Measurements from ENCODE around the gene FARSA. TPM values are rescaled to one million over a fixed set of nuclear protein-coding genes. Genes with fewer than 3 reads are reported as not detected.
A peak's percentile ranks its signal among the peaks of the same experiment; 100 is the strongest.
"Not testable (repeated sequence)": the region's sequence is repeated elsewhere in the genome, so short reads cannot be mapped to it uniquely, and the experiment has no call there.

The FARSA gene
- total RNA-seq, 1 experiment from 2014 or later = 86.6 TPM

DNA sequence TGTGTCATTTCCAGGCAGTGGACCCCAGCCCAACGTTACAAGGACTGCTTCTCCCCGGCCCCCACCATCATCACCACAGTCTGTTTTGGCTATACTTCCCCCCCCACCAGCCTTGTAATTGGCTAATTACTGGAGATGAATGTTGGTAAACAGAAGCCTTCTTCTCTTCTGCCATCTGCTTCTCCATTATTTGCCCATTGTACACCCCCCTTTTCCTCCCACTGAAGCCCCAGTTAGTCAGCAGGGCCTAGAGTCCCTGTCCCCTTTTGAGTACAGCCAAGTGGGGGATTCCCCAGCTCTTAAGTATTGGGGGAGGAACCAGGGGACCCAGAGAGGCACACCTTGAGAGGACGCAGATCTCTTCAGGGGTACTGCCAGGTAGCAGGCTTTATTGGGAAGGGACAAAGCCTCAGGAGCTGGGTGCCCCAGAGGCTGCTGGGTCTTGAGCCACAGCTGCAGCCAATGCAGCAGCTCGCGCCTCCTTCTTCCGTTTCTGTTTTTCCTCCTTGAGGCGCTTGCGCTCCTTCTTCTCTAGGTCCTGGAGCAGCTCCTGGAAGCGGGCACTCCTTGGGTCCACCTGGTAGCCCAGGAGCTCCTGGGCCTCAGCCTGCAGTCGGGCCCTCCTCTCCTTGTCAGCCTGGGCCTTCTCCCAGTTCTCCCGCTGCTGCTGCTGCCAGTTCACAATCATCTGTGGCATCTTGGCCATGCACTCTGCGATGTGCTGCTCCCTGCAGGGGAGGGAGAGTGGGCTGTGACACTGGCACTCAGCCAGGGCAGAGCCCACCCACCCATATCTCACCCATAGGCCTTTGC lies 20.5 kb upstream of the FARSA start:
- DNase-seq (ENCODE audit: low read depth) = no peak

DNA sequence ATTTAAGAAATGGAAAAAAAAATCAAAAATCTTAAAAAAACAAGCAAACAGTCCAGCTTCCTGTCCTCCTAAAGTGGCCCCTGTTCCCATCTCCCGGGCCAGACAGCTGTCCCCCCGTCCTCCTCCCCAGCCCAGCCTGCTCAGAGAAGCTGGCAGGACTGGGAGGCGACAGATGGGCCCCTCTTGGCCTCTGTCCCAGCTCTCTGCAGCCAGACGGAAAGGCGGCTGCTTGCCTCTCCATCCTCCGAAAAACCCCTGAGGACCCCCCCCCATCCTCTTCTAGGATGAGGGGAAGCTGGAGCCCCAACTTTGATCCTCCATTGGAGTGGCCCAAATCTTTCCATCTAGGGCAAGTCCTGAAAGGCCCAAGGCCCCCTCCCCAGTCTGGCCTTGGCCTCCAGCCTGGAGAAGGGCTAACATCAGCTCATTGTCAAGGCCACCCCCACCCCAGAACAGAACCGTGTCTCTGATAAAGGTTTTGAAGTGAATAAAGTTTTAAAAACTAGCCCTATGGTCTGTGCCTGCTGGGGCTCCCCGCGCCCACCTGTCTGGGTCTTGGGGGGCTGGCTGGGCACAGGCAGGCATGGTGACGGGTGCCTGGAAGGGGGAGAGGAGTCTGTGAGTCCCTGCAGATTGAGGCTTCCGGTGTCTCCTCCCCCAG lies 19.8 kb upstream of the FARSA start:
- DNase-seq (ENCODE audit: low read depth) = no peak

DNA sequence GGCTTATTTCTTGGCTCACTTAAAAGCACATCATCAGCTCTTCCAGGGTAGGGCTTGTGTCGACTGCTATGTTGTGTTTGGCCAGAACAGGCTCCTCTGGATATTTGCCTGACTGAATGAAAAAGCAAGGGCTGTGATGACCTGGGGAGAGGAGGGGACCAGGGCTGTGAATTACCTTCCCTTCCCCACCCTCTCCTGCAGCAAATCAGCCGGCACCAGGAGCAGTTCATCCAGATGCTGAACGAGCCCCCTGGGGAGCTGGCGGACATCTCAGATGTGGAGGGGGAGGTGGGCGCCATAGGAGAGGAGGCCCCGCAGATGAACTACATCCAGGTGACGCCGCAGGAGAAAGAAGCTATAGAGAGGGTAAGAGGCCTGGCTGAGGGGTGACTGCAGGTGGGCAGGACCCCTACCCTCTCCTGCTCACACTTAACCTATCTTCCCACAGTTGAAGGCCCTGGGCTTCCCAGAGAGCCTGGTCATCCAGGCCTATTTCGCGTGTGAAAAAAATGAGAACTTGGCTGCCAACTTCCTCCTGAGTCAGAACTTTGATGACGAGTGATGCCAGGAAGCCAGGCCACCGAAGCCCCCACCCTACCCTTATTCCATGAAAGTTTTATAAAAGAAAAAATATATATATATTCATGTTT lies 19.1 kb upstream of the FARSA start:
- peak; percentile 87 for DNase-seq (ENCODE audit: low read depth)

DNA sequence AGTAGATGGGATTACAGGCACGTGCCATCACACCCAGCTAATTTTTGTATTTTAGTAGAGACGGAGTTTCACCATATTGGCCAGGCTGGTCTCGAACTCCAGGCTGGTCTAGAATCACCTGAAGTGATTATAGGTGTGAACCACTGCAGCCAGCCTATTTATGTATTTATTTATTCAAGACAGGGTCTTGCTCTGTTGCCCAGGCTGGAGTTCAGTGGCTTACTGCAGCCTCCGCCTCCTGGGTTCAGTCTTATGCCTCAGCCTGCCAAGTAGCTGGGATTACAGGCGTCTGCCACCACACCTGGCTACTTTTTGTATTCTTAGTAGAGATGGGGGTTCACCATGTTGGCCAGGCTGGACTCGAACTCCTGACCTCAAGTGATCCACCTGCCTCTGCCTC lies 18.5 kb upstream of the FARSA start:
- DNase-seq (ENCODE audit: low read depth) = not testable (repeated sequence)

DNA sequence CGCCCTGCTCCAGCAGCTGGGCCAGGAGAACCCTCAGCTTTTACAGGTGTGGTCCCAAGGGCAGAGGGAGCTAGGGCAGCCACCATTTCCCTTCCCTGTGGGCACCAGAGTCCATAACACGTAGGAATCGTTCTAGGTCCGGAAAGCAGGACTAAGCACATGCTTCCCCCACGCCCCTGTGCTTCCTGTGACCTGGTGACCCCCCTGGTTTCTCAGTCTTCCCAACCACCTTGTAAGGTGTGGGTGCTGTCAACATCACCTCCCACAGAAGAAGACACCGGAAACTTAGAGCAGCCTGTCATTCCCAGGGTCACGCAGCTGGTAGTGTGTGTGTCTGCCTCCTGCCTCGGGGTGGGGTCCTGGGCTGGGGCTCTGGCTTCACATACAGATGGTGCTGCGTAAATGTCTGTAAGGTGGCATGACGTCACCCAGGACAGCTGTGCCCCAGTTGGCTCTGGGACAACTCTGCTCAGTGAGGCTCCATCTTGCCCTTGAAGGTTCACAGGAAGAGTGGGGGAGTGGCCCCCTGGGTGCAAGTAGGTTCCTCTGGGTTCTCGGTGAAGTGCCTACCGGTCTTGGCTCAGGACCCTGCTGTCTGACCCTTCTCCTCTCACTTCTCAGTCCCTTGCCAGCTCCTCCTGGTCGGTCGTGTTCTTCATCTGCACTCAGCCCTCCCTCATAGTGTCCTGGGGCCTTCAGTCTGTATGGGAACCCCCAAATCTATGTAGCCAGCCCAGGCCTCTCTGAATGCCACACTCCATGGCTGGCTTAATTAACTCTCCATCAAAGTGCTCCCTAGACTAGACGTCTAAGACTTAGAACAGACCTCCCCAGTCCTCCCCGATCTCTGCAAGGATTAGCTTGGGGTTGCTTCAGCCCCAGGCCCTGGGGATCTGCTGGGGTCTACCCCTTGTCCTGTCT lies 16.1 kb upstream of the FARSA start:
- no peak for DNase-seq (ENCODE audit: low read depth)

DNA sequence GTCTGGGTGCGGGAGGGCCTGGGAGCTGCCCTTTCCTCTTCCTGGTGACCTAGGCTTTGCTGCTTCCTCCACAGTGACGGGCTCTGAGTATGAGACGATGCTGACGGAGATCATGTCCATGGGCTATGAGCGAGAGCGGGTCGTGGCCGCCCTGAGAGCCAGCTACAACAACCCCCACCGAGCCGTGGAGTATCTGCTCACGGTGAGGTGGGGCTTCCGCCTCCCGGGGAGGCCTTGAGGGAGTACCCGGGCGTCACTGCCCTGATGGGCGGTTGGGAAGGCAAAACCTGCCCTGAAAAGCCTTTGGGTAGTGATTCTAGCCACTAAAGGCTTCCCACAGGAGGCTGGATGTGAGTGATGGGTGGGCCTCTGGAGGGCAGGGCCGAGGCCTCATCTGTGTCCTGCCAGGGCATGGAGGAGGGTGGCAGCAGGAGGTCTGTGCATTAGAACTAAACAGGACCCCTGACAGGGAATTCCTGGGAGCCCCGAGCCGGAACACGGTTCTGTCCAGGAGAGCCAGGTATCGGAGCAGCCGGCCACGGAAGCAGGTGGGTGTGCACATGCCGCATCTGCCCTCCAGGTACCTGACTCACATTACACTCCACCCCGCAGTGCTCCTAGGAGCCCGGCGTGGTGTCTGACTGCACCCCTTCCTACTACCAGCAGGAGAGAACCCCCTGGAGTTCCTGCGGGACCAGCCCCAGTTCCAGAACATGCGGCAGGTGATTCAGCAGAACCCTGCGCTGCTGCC lies 15.3 kb upstream of the FARSA start:
- DNase-seq (ENCODE audit: low read depth) = no peak

DNA sequence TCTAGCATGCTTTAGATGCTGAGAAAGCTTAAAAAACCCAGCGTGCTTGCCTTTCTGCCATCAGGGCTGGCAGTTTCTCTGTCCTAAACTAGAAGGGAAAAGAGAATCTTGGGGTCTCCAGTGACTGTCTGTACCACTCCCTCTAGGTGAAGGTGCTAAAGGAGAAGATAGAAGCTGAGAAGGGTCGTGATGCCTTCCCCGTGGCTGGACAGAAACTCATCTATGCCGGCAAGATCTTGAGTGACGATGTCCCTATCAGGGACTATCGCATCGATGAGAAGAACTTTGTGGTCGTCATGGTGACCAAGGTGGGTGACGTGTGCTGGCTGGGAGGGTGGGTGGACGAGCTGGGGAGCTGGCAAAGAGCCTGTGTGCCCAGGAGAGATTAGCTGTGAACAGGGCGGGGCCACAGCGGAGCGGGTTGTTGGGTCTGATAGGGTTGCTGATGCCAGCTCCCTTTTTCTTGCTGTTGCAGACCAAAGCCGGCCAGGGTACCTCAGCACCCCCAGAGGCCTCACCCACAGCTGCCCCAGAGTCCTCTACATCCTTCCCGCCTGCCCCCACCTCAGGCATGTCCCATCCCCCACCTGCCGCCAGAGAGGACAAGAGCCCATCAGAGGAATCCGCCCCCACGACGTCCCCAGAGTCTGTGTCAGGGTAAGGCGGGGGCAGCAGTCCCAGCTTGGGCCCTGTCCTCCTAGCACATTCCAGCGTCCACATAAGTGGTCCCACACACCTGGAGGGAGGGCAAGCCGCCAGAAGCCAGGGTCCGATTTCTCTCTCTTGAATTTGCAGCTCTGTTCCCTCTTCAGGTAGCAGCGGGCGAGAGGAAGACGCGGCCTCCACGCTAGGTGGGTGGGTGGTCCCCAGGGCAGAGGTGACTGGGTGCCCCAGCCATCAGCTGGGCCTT lies 14.4 kb upstream of the FARSA start:
- DNase-seq (ENCODE audit: low read depth) = no peak

DNA sequence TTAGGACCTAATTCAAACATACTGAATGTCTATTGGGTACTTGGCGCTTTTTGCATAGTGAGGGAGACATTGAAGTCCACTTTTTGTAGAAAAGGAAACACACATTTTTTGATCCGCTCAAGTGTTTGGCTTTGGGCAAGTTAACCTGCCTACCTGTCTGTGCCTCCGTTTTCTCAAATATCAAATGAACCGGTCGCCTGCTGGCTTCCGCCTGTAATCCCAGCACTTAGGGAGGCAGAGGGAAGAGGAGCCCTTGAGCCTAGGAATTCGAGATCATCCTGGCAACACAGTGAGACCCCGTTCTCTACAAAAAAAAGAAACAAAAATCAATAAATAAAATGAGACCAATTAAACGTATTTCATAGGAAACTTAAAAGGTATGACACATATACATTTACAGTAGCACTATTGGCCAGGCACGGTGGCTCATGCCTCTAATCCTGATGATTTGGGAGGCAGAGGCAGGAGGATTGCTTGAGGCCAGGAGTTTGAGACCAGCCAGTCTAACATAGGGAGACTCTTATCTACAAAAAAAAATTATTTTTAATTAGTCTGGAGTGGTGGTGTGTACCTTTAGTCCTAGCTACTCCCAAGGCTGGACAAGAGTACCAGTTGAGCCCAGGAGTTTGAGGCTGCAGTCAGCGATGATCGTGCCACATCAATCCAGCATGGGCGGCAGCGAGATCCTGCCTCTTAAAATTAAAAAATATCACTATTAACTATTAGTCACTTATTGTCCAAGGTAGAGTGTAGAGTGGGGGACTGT lies 13.4 kb upstream of the FARSA start:
- DNase-seq (ENCODE audit: low read depth) = no peak

DNA sequence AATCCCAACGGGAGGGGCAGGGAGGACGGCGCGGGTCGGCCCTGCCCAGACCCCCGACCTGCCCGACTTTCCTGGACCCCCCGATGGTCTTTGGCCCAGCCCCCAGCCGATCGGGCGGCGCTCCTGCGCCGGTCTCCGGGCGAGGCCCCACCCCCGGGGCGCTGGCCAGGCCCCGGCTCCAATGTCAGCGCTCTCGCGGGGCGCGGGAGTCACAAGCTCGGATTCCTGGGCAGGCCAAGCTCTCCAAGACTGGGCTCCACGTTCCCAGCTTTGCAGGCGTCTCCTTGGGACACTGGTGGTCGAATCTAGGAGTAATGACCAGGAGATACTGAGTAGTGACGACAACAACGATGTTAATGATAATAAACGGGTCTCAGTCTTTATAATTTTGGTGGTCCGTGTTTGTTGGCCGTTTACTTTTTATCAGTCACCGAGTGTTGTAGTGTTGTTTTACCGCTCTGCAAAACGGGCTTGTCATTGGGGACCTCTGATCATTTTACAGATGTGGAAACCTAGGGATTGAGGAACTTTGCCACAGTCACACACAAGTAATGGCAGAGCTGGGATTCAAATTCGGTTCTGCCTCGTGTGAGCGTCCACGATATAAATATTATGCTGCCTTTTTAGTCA lies 12.7 kb upstream of the FARSA start:
- peak; percentile 82 for DNase-seq (ENCODE audit: low read depth)

DNA sequence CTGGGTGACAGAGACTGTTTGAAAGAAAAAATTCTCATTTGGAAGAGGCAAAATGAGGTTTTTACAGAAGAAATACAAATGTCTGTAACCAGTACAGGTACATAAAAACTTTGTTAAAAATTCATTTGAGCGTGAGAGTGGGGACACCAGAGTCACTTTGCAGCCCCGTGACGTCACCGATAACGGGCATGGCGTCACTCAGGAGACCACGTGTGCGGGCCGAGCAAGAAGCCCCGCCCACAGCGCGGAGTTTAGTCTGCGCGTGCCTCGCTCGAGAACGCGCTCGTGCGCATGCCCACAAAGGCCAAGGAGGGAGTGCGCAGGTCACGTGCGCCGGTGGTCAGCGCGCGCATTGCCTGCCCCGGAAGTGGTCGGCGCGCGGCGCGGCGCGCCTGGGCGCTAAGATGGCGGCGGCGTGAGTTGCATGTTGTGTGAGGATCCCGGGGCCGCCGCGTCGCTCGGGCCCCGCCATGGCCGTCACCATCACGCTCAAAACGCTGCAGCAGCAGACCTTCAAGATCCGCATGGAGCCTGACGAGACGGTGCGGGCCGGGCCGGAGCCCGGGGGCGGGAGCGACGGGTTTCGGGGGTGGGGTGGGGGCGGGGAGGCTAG lies 12.1 kb upstream of the FARSA start, which contains the start of gene RAD23A:
Gene RAD23A (plus strand): TSS at position 384 of the 613 bp plus-strand sequence. CDS start 87 bp downstream, at position 471.
- peak; percentile 97 for DNase-seq (ENCODE audit: low read depth)

DNA sequence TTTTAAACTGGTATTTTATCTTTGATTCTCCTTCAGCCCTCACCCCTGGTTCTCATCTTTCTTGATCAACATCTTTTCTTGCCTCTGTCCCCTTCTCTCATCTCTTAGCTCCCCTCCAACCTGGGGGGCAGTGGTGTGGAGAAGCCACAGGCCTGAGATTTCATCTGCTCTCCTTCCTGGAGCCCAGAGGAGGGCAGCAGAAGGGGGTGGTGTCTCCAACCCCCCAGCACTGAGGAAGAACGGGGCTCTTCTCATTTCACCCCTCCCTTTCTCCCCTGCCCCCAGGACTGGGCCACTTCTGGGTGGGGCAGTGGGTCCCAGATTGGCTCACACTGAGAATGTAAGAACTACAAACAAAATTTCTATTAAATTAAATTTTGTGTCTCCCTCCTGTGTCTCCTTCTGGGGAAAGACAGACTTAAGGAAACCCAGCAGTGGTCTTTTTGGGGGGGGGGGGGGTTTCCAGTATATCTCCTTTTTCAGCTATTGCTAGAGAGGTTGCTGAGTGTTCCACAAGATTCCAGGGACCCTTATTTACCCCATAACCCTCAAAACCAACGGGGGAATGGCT lies 10.7 kb upstream of the FARSA start:
- no peak for DNase-seq (ENCODE audit: low read depth)

DNA sequence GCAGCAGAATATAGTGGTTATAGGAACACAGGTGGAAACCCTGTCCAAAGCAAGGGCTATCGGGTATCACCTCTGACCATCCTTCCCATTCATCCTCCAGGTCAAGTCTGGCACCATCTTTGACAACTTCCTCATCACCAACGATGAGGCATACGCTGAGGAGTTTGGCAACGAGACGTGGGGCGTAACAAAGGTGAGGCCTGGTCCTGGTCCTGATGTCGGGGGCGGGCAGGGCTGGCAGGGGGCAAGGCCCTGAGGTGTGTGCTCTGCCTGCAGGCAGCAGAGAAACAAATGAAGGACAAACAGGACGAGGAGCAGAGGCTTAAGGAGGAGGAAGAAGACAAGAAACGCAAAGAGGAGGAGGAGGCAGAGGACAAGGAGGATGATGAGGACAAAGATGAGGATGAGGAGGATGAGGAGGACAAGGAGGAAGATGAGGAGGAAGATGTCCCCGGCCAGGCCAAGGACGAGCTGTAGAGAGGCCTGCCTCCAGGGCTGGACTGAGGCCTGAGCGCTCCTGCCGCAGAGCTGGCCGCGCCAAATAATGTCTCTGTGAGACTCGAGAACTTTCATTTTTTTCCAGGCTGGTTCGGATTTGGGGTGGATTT lies 10.0 kb upstream of the FARSA start:
- no peak for DNase-seq (ENCODE audit: low read depth)

DNA sequence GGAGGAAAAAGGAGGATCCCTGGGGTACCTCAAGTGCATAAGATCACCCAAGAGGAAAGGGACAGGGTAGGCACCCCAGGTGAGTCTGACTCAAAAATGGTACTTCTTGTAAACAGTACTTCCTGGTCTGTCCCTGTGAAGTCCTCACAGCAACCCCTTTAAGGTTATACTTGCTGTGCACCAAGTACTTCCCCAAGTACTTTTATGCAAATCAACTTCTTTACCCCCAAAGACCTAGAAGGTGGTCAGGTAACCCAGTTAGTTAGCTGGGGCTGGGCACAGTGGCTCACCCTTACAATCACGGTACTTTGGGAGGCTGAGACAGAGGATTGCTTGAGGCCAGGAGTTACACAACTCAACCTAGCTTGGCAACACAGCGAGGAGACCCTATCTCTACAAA lies 7.4 kb upstream of the FARSA start:
- no peak for DNase-seq (ENCODE audit: low read depth)

DNA sequence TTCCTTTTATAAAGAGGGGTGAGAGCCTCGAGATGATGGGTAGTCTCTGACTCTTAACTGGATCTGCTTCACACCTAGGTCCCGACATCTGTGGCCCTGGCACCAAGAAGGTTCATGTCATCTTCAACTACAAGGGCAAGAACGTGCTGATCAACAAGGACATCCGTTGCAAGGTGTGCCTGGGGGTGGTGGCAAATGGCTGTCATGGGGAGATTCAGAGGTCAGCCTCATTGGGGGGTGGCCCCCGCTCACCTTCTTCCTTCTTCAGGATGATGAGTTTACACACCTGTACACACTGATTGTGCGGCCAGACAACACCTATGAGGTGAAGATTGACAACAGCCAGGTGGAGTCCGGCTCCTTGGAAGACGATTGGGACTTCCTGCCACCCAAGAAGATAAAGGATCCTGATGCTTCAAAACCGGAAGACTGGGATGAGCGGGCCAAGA lies 6.5 kb upstream of the FARSA start:
- DNase-seq (ENCODE audit: low read depth) = no peak

DNA sequence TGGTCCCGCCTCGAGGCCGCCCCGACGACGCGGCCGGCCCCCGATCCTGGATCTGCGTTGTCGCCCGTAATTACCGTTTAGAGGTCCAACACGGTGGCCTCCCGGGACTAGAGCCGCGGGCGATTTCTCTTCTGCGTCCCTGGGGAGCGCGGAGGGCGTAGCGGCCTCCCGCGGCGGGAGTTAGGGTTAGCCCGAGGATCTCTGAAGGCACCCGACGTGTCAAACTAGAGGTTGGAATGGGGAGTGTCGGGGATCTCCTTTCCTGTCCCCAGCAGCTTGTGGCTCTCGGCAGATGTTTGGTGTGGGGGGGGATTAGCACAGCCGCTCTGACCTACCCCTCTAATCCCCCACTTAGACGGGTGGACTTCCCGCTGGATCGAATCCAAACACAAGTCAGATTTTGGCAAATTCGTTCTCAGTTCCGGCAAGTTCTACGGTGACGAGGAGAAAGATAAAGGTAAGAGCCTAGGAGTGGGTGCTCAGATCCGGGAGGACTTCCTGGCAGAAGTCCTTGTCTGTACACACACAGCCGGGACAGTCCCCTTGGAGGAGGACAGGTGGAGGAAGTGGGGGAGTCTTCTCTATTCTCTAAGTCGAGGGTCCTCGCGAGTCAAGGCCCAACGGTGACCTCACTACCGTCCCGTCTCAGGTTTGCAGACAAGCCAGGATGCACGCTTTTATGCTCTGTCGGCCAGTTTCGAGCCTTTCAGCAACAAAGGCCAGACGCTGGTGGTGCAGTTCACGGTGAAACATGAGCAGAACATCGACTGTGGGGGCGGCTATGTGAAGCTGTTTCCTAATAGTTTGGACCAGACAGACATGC lies 5.5 kb upstream of the FARSA start:
- peak; percentile 44 for DNase-seq (ENCODE audit: low read depth)
